H9 (cell line): ENCODE data around the gene FREM2. TPM values are rescaled to one million over a fixed set of nuclear protein-coding genes. Genes with fewer than 3 reads are reported as not detected.

Experiments used
- DNase-seq: peaks from one replicate; pipeline ENCODE4 v3.0.0-alpha.2; 2017
- H2AFZ ChIP-seq: one replicate; pipeline ENCODE4 v1.6.1; 2013; ENCODE audit warnings: mild to moderate bottlenecking, low read length, control low read depth, moderate library complexity
- H2AK5ac ChIP-seq: 2 replicates; pipeline ENCODE4 v1.6.1; 2013; ENCODE audit warnings: low read length, control low read depth, mixed read lengths; ENCODE audit not compliant: insufficient read length
- H2BK120ac ChIP-seq: one replicate; pipeline ENCODE4 v1.6.1; 2013; ENCODE audit warnings: low read depth, mild to moderate bottlenecking, low read length, control low read depth, inconsistent platforms; ENCODE audit not compliant: poor library complexity, severe bottlenecking
- H2BK12ac ChIP-seq: 2 replicates; pipeline ENCODE4 v1.6.1; 2013; ENCODE audit warnings: low read length, control low read depth, mixed read lengths, low read depth; ENCODE audit not compliant: insufficient read length
- H2BK15ac ChIP-seq: 2 replicates; pipeline ENCODE4 v1.6.1; 2013; ENCODE audit warnings: low read depth, low read length, control low read depth
- H2BK20ac ChIP-seq: one replicate; pipeline ENCODE4 v1.6.1; 2013; ENCODE audit warnings: low read depth, mild to moderate bottlenecking, low read length, control low read depth, inconsistent platforms; ENCODE audit not compliant: poor library complexity, severe bottlenecking
- H2BK5ac ChIP-seq: 2 replicates; pipeline ENCODE4 v1.6.1; 2013; ENCODE audit warnings: low read length, control low read depth, mixed read lengths; ENCODE audit not compliant: insufficient read length
- H3K14ac ChIP-seq: 2 replicates; pipeline ENCODE4 v1.6.1; 2013; ENCODE audit warnings: low read length, control low read depth; ENCODE audit not compliant: insufficient read depth
- H3K18ac ChIP-seq: 2 replicates; pipeline ENCODE4 v1.6.1; 2013; ENCODE audit warnings: low read depth, mild to moderate bottlenecking, mixed read lengths, low read length, control low read depth; ENCODE audit not compliant: insufficient read length
- H3K23ac ChIP-seq: 2 replicates; pipeline ENCODE4 v1.6.1; 2013; ENCODE audit warnings: low read length, control low read depth, mixed read lengths, low read depth; ENCODE audit not compliant: insufficient read length
- H3K23me2 ChIP-seq: 2 replicates; pipeline ENCODE4 v1.6.1; 2013; ENCODE audit warnings: low read depth, mild to moderate bottlenecking, mixed read lengths, low read length, control low read depth; ENCODE audit not compliant: insufficient read length, poor library complexity, severe bottlenecking
- H3K27ac ChIP-seq: 2 replicates; pipeline ENCODE4 v1.5.1; 2013; ENCODE audit warnings: low read length, control low read depth, mixed read lengths, low read depth; ENCODE audit not compliant: insufficient read length
- H3K27me3 ChIP-seq: 2 replicates; pipeline ENCODE4 v1.6.1; 2013; ENCODE audit warnings: low read length, control low read depth, inconsistent platforms; ENCODE audit not compliant: insufficient read depth
- H3K4ac ChIP-seq: 2 replicates; pipeline ENCODE4 v1.6.1; 2013; ENCODE audit warnings: low read depth, mild to moderate bottlenecking, control low read depth, inconsistent platforms, low read length, moderate library complexity
- H3K4me1 ChIP-seq: 2 replicates; pipeline ENCODE4 v1.6.1; 2013; ENCODE audit warnings: low read length, control low read depth, inconsistent platforms; ENCODE audit not compliant: insufficient read depth
- H3K4me2 ChIP-seq: 2 replicates; pipeline ENCODE4 v1.6.1; 2013; ENCODE audit warnings: low read length, control low read depth, mixed read lengths; ENCODE audit not compliant: insufficient read length, insufficient read depth
- H3K56ac ChIP-seq: 2 replicates; pipeline ENCODE4 v1.6.1; 2013; ENCODE audit warnings: low read depth, mild to moderate bottlenecking, mixed read lengths, low read length, control low read depth; ENCODE audit not compliant: insufficient read length
- H3K79me1 ChIP-seq: 2 replicates; pipeline ENCODE4 v1.6.1; 2013; ENCODE audit warnings: low read depth, mild to moderate bottlenecking, moderate library complexity, low read length, control low read depth, inconsistent platforms; ENCODE audit not compliant: insufficient read depth, poor library complexity, severe bottlenecking
- H3K79me2 ChIP-seq: 2 replicates; pipeline ENCODE4 v1.6.1; 2013; ENCODE audit warnings: low read length, control low read depth, inconsistent platforms; ENCODE audit not compliant: insufficient read depth
- H3K9ac ChIP-seq: 2 replicates; pipeline ENCODE4 v1.6.1; 2013; ENCODE audit warnings: low read length, control low read depth, mixed read lengths; ENCODE audit not compliant: insufficient read length; ENCODE audit errors: extremely low read depth
- H3K9me3 ChIP-seq: one replicate; pipeline ENCODE4 v1.6.1; 2013; ENCODE audit warnings: low read depth, low read length, inconsistent platforms; ENCODE audit not compliant: control insufficient read depth
- H3T11ph ChIP-seq: one replicate; pipeline ENCODE4 v1.6.1; 2013; ENCODE audit warnings: mild to moderate bottlenecking, low read length, control low read depth, inconsistent platforms
- H4K20me1 ChIP-seq: one replicate; pipeline ENCODE4 v1.6.1; 2013; ENCODE audit not compliant: control insufficient read depth, insufficient read length, insufficient read depth
- H4K5ac ChIP-seq: 2 replicates; pipeline ENCODE4 v1.6.1; 2013; ENCODE audit warnings: low read depth, mild to moderate bottlenecking, mixed read lengths, low read length, control low read depth; ENCODE audit not compliant: insufficient read length
- H4K8ac ChIP-seq: replicated peaks from 2 replicates; pipeline ENCODE4 v1.6.1; 2013; ENCODE audit warnings: low read length, control low read depth, mixed read lengths, low read depth; ENCODE audit not compliant: insufficient read length
- H4K91ac ChIP-seq: 2 replicates; pipeline ENCODE4 v1.6.1; 2013; ENCODE audit warnings: low read depth, mild to moderate bottlenecking, moderate library complexity, mixed read lengths, low read length, control low read depth; ENCODE audit not compliant: insufficient read length
- H3K27ac Mint-ChIP-seq, 3 experiments: 2 replicates in 2 of 3; 3 replicates in 1 of 3; pipeline ENCODE4 v1.8.0; 2020 to 2021; ENCODE audit warnings: mixed read lengths in 3 of 3, mild to moderate bottlenecking in 1 of 3, moderate library complexity in 1 of 3
- H3K27me3 Mint-ChIP-seq: 2 replicates; pipeline ENCODE4 v1.8.0; 2021; ENCODE audit warnings: low read depth, mild to moderate bottlenecking, moderate library complexity, mixed read lengths
- H3K36me3 Mint-ChIP-seq, 3 experiments: 2 replicates in 2 of 3; 3 replicates in 1 of 3; pipeline ENCODE4 v1.8.0; 2020 to 2021; ENCODE audit warnings: low read depth in 3 of 3, mixed read lengths in 3 of 3; ENCODE audit not compliant: insufficient read depth in 1 of 3
- H3K4me1 Mint-ChIP-seq, 2 experiments: 2 replicates each; pipeline ENCODE4 v1.8.0; 2020; ENCODE audit warnings: mixed read lengths in 2 of 2
- H3K4me3 Mint-ChIP-seq, 2 experiments: 2 replicates in 1 of 2; 3 replicates in 1 of 2; pipeline ENCODE4 v1.8.0; 2020 to 2021; ENCODE audit warnings: mild to moderate bottlenecking in 2 of 2, mixed read lengths in 2 of 2, moderate library complexity in 1 of 2
- H3K9me3 Mint-ChIP-seq, 2 experiments: 2 replicates in 1 of 2; 3 replicates in 1 of 2; pipeline ENCODE4 v1.8.0; 2020; ENCODE audit warnings: mild to moderate bottlenecking in 2 of 2, mixed read lengths in 2 of 2, moderate library complexity in 1 of 2
- WGBS: extraction: QIAGEN DNeasy Blood & Tissue Kit; methylation state at CpG from one replicate; pipeline ENCODE4 v1.1.7; 2013; ENCODE audit warnings: missing lambda C conversion rate, low lambda C conversion rate, mixed read lengths; ENCODE audit not compliant: insufficient read length; ENCODE audit errors: extremely low coverage; 5-methylcytosine and 5-hydroxymethylcytosine counted together
- total RNA-seq: library from RNA; stranded (reverse); gene quantifications from 2 replicates; pipeline ENCODE4 v1.2.1, GENCODE V29; 2021
- TF ChIP-seq, protein P1 (sequence below): fragments of 200-600 bp; sonication (generic); conservative IDR thresholded peaks from 3 replicates; pipeline ENCODE4 v1.8.0; 2021; ENCODE audit warnings: antibody characterized with exemption, mild to moderate bottlenecking

FREM2 gene
- total RNA-seq, 1 experiment from 2014 or later, result 16.0 TPM

DNA sequence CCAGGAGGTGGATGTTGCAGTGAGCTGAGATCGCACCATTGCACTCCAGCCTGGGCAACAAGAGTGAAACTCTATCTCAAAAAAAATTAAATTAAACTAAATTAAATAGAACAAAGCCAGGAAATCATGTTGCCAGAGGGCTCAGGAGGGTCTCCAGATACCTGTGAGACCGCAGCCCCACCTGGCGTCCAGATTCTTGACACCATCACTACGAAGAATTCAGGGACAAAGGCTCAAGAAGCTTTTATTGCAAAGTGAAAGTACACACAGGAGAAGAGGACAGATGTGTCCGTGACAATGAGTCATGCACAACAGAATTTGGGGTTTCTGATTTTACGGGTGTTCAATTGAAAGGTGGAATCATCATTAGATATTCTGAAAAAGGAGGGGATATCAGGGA, 227.2 kb downstream of the FREM2 start:
- no CpG with 5 or more reads among the region's 6 CpGs for WGBS
- Histone ChIP-seq H4K20me1 (no peaks in the 10 kb centered on the region), H3K4ac (no peak overlapping the region), H3K79me1 (no peaks in the 10 kb centered on the region), H3K56ac (no peak overlapping the region), H4K91ac (no peak overlapping the region), H3T11ph (no peak overlapping the region), H2BK120ac (no peak overlapping the region), H3K27me3 (no peaks in the 10 kb centered on the region), H3K4me2 (no peak overlapping the region), H3K9ac (no peak overlapping the region), H2BK5ac (no peak overlapping the region), H3K9me3 (no peaks in the 10 kb centered on the region), H2AFZ (no peak overlapping the region), H3K23ac (no peak overlapping the region), H3K23me2 (no peaks in the 10 kb centered on the region), H3K79me2 (no peaks in the 10 kb centered on the region), H3K27ac (no peak overlapping the region), H3K18ac (no peak overlapping the region), H3K14ac (no peak overlapping the region), H2BK20ac (no peak overlapping the region), H2BK15ac (no peak overlapping the region), H2BK12ac (no peak overlapping the region), H3K4me1 (no peaks in the 10 kb centered on the region), H4K8ac (no peak overlapping the region), H2AK5ac (no peak overlapping the region), H4K5ac (no peak overlapping the region)
- Mint-ChIP-seq H3K27me3 (no peaks in the 10 kb centered on the region), H3K27ac (0 out of 7 replicates have a peak overlapping the region, but pooled peaks of 1 of the 3 experiments have one; percentile 67), H3K4me3 (no peak overlapping the region), H3K9me3 (no peaks in the 10 kb centered on the region), H3K4me1 (no peaks in the 10 kb centered on the region), H3K36me3 (no peaks in the 10 kb centered on the region)
- no peak for DNase-seq
- TF ChIP-seq, protein P1, sequence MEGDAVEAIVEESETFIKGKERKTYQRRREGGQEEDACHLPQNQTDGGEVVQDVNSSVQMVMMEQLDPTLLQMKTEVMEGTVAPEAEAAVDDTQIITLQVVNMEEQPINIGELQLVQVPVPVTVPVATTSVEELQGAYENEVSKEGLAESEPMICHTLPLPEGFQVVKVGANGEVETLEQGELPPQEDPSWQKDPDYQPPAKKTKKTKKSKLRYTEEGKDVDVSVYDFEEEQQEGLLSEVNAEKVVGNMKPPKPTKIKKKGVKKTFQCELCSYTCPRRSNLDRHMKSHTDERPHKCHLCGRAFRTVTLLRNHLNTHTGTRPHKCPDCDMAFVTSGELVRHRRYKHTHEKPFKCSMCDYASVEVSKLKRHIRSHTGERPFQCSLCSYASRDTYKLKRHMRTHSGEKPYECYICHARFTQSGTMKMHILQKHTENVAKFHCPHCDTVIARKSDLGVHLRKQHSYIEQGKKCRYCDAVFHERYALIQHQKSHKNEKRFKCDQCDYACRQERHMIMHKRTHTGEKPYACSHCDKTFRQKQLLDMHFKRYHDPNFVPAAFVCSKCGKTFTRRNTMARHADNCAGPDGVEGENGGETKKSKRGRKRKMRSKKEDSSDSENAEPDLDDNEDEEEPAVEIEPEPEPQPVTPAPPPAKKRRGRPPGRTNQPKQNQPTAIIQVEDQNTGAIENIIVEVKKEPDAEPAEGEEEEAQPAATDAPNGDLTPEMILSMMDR, result peak; percentile 39; the same call in 1 of the 3 replicates
